ENCODE measurements around the gene EHF.

Gene EHF

GRCh38 chr11:34644669-34645406 lies 23.9 kb downstream of the EHF start:
- DNase-seq (ENCODE audit: low read depth), result no peak

GRCh38 chr11:34646431-34646830 lies 25.5 kb downstream of the EHF start:
- no peak for DNase-seq (ENCODE audit: low read depth)

GRCh38 chr11:34647131-34647530 lies 26.2 kb downstream of the EHF start:
- DNase-seq (ENCODE audit: low read depth), result no peak

DNA sequence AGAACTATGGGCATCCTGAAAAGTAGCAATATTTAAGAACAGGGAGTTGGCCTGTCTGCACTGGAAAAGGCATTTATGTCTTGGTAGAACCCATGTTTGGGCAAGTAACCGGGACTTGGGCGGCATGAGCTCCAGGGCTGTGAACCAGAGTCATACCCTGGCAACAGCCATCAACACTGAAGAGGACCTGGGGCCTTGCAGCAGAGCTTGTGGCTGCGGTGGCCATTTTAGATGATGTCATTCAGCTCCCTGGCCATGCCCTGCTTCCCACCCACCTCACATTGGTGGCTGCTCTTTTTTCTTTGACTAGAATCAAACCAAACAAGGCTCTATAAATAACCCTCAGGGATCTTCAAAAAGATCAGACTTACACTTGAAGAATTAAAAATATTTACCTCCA lies 26.6 kb downstream of the EHF start:
- no peak for DNase-seq (ENCODE audit: low read depth)

DNA sequence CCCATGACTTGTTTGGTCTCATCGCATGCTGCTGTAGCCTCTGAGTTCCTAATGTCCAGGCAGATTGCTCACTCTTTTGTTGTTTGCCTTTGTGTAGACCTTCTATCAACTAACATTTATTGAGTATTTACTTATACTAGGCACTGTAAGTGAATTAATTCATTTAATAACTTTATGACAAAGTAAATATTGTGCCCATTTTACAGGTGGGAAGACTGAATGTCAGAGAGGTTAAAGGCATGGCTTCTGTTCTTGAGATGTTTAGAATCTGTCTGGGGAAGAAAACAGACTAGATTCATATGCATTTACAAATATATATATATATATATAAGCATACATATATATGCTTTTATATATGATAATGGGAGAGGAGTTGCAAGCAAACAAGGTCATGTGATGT lies 27.1 kb downstream of the EHF start:
- no peak for DNase-seq (ENCODE audit: low read depth)

- no peak for DNase-seq (ENCODE audit: low read depth)
Measured at GRCh38 chr11:34649597-34649996, 28.7 kb downstream of the EHF start.

DNA sequence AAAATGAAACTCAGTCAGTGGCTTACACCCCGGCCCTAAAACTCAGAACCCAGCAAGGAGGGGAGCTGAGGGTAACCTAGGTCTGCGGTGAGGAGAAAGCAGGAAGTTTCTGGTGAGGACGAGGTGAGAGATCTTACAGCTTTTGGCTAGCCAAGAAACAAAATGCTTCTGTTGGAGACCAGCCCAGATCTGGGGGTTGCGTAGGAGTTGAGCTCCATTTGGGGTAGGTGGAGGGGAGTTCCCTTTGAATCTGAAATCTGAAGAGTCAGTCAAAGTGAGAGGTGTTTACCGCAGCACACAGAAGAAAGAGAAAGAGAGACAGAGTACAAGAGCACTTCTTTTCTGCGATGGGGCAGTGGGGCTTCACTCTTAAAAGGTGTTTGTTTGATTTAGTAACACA lies 29.6 kb downstream of the EHF start:
- peak; percentile 22 for DNase-seq (ENCODE audit: low read depth)

GRCh38 chr11:34651551-34651950 lies 30.7 kb downstream of the EHF start:
- no peak for DNase-seq (ENCODE audit: low read depth)

DNA sequence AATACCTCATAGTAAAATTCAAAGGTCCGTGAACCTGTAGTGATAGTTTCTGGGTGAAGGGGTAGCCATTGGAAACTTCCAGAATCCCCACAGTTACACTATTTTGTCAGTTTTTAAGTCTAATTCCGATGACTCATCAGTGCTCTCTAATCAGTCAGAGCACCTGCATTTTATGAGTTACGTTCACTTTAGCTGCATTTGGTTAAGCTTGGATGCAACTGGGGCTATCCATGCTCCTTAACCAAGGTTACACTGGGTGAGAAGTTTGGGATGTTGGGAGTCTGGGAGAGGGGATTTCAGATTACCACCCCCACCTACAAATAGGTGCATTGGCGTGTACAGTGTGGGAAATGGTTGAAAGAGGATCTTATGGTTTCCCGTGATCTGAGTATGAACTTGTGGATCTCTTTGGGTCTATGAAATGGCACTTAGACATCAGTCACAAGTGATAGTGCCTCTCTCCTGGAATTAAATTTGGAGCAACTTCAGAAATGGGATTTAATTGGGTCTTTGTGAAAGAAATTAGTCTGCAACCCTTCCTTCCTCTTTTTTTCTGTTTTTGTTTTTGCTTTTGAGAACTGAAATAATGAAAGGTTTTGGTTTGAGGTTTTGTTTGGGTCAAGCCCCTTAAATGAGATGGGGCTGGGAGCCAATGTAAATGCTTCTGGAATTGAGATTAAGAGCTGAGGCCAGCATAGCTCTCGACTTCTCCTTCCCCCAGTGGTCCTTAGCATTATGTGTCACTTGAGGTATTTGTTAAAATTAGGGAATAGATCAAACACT lies 31.5 kb downstream of the EHF start:
- DNase-seq (ENCODE audit: low read depth), result no peak

- DNase-seq (ENCODE audit: low read depth), result no peak
Measured at GRCh38 chr11:34653031-34653430, 32.1 kb downstream of the EHF start.

DNA sequence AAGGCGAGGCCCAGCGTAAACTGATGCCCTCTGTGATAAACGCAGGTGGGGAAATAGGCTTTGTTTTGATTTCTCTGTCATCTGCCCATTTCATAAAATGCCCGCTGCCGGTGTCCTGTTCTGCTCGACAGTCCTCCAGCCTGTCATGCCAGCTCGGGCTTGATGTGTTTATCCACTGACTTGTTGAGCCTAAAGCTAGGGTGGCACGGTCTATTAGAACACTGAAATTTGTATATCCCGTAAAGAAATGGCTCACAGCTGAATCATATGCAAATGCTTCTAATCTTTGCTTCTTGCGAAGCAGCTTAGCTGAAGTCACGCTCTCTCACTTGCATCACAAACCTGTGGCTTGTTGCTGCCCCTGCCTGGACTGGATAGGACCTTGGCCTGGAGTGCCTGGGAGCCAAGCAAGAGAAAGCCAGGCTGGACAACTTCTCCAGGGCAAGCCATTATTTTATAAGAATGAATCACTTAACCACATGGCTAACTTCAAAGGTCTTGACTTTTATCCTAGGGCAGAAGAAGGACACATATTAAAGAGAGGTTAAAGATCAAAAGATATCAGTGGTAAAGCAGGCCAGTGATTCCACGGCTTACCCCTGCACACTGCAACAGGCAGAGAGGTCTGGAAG lies 33.1 kb downstream of the EHF start:
- DNase-seq (ENCODE audit: low read depth), result no peak

GRCh38 chr11:34654483-34655334 lies 33.8 kb downstream of the EHF start:
- no peak for DNase-seq (ENCODE audit: low read depth)

- DNase-seq (ENCODE audit: low read depth), result no peak
Measured at GRCh38 chr11:34655335-34656008, 34.6 kb downstream of the EHF start.

GRCh38 chr11:34656062-34656720 lies 35.3 kb downstream of the EHF start:
- DNase-seq (ENCODE audit: low read depth), result no peak

DNA sequence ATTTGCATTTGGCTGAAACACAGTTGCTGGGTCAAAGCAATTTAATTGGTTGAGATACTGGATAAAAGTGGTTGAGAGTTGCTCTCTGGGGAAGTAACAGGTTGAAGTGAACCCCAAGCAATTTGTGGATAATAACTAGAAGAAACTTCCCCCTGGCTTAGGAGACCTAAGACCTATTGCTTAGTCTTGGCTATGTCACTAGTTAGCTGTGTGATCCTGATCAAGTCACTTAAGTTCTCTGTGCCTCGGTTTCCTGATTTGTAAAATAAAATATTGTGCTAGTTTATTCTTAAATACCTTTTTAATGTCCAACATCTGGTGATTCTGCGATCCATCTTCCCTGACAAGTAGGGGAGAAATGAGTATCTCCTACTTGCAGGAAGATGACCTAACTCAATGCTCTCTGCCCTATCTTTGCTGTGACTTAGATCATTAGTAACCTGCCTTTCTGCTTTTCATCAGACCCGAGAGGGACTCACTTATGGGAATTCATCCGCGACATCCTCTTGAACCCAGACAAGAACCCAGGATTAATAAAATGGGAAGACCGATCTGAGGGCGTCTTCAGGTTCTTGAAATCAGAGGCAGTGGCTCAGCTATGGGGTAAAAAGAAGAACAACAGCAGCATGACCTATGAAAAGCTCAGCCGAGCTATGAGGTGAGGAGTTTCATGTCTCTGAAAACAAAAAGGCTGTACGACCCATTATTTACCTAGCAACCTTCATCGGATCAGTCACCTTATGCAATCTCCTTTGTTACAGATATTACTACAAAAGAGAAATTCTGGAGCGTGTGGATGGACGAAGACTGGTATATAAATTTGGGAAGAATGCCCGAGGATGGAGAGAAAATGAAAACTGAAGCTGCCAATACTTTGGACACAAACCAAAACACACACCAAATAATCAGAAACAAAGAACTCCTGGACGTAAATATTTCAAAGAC lies 37.5 kb downstream of the EHF start:
- no peak for DNase-seq (ENCODE audit: low read depth)

DNA sequence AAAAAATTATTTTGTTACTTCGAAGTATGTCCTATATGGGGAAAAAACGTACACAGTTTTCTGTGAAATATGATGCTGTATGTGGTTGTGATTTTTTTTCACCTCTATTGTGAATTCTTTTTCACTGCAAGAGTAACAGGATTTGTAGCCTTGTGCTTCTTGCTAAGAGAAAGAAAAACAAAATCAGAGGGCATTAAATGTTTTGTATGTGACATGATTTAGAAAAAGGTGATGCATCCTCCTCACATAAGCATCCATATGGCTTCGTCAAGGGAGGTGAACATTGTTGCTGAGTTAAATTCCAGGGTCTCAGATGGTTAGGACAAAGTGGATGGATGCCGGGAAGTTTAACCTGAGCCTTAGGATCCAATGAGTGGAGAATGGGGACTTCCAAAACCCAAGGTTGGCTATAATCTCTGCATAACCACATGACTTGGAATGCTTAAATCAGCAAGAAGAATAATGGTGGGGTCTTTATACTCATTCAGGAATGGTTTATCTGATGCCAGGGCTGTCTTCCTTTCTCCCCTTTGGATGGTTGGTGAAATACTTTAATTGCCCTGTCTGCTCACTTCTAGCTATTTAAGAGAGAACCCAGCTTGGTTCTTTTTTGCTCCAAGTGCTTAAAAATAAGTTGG lies 38.3 kb downstream of the EHF start:
- DNase-seq (ENCODE audit: low read depth), result no peak

GRCh38 chr11:34665077-34665835 lies 44.4 kb downstream of the EHF start:
- DNase-seq (ENCODE audit: low read depth), result no peak

- no peak for DNase-seq (ENCODE audit: low read depth)
Measured at GRCh38 chr11:34667810-34668582, 47.1 kb downstream of the EHF start.

Data from activated T-cell treated with anti-CD3 and anti-CD28 coated beads for 1 hour (primary cell).